Posterior vena cava (tissue), 2 donors: Measurements from ENCODE around the gene KCNMA1. TPM values are rescaled to one million over a fixed set of nuclear protein-coding genes. Genes with fewer than 3 reads are reported as not detected.

Experiments used
- DNase-seq: peaks from one replicate; pipeline ENCODE4 v3.0.0-alpha.2; 2020; ENCODE audit warnings: low spot score
- intact Hi-C, 2 donors: fragments of 100-400 bp; cut with DNase I; formaldehyde crosslinking; loops; one replicate each; pipeline versions ENCODE4 v1.14.1 to v1.14.2; 2022 to 2023
- total RNA-seq, 2 donors: library from RNA; stranded (reverse); fragmentation: NEBNext Ultra II Directional; extraction: Animal tissue kit (Norgen Biotek cat#: 25700); gene quantifications; one replicate each; pipeline ENCODE4 v1.2.1, GENCODE V29; 2021
- donor health status: DM: yes; HTN: yes; CAD: no.
- donor health status: DM: yes; HTN: yes; CAD: no.

The KCNMA1 gene
- total RNA-seq, 2 donors from 2014 or later: 99.7 to 117 TPM

DNA sequence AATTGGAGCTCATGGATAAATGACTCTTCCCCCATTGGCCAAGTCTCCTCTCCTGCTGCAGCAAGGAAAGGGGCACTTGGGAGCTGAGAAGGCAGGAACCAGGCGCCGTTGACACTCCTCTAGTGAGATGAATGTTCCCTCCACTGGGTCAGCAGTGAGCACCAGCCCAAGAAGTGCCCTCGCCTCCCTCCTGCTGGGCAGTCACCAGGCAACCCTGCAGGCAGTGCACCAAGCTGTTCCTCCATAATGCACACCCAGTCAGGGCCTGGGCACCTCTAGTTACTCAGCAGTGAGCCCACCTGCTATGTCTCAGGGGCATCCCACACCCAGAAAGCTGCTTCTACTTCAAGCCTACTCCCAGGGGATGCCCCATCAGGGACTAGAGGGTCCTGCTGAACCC is 84.3 kb downstream of the KCNMA1 start:
- DNase-seq: no peak
- intact Hi-C loops: no loop called here

GRCh38 chr10:77552252-77552651 is 85.4 kb downstream of the KCNMA1 start:
- no peak for DNase-seq
- intact Hi-C loops: no loop called here

GRCh38 chr10:77550378-77550777 is 87.2 kb downstream of the KCNMA1 start:
- DNase-seq: peak; percentile 82
- intact Hi-C loops: no loop called here

DNA sequence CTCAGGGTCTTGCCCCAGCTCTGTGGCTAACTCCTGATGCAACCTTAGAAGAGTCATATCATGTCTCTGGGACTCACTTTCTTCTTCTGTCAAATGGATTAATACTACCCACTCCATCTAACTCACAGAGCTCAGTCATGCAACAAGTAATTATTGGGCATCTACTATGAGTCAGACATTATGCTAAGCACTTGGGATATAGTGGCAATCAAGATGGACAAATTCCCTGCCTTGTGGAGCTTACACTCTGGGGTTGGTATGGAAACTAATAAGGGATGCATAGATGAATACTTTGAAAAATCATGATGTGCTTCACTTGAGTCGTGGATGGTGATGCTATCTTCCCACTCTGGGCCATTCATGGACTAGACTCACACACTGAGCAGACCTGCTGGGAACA is 88.9 kb downstream of the KCNMA1 start:
- no peak for DNase-seq
- intact Hi-C loops: no loop called here

DNA sequence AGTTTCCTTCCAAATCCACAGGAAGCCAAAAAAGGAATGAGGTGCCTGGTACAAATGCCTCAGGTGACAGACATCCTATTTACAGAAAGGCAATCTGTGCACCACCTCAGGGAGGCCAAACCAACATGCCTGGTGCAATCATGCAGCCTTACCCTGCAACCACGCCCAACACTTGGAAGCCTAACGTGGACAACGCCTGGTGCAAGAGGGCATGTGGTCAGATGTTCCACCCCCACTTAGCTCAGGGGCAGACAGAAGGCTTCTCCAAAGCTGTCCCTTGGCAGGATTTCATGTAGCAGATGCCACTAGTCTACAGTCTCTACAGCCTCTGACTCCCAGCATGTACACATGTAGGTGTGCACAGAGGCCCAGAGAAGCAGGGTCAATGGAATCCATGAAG is 89.5 kb downstream of the KCNMA1 start:
- DNase-seq: no peak
- intact Hi-C loops: no loop called here

DNA sequence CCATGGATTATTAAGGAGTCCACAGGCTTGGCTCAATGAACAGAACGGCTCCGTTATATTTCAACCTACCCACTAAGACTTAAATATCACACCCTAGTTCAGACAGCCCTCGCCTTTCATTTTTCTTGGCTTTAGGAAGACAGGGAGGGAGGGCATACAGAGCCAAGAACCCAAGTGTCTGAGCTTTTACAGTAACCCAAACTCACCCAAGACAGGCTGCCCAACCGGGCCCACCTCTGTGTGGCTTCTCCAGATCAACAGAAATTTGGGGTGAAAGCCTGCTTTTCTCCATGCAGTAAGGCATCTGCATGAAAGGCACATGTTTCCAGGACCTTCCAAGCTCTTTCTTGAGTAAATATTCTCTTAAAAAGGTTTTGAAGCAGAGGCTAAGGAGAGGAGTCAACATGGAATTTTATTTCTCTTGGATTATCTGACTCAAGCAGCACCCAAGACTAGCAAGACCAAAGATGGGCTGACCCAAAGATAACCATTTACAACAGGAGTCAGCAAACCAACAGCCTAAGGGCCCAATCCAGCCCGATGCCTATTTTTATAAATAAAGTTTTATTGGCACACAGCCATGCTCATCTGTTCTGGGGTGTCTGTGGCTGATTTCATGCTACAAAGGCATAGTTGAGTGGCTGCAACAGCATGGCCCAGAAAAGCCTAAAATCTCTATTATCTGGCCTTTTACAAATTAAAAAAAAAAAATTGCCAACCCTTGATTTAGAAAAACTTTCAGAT is 90.1 kb downstream of the KCNMA1 start:
- intact Hi-C loops: no loop called here
- DNase-seq: no peak

DNA sequence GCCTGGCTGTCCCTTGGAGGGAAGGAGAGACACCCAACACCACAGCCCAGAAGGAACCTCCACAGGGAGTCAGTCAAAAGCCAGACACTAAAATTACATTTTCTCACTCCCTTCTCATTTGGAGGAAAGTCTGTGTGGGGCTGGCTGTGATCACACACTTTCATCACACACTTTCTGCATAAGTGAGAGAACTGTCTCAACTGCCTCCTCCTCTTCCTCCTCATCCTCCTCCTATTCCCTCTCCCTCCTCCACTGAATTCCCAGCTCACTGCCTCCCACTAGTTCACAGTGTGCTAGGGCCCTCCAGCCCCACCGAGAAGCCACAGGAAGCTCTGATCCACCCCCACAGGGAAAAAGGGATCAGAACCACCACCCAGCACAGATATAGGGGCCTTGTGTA is 91.6 kb downstream of the KCNMA1 start:
- intact Hi-C loops: no loop called here

DNA sequence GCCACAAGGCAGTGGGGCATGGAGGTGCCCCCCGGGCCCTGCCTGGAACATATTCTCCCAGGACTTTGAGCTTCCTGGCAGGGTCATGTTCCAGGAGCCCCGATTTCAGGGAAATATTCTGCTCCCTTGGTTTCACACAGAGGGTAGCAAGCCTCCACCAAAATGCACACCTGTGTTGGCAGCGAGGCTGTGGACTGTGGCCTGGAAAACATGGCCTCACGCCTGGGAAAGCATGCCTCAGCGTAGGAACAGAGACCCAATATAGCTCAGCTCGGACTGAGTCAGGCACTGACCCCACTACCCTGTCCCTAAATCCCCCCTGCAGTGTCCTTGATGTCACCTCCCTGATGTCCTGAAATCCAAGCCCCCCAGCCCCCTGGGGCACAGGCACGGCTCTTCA is 92.0 kb downstream of the KCNMA1 start:
- no peak for DNase-seq
- intact Hi-C loops: no loop called here

More for the DNA sequence above, 91.6 kb downstream of the KCNMA1 start:
- DNase-seq: no peak

- intact Hi-C loops: no loop called here
- no peak for DNase-seq
These were observed 93.0 kb downstream of the KCNMA1 start for GRCh38 chr10:77544617-77545016.

GRCh38 chr10:77542710-77543259 is 94.8 kb downstream of the KCNMA1 start:
- intact Hi-C loops: no loop called here
- no peak for DNase-seq

DNA sequence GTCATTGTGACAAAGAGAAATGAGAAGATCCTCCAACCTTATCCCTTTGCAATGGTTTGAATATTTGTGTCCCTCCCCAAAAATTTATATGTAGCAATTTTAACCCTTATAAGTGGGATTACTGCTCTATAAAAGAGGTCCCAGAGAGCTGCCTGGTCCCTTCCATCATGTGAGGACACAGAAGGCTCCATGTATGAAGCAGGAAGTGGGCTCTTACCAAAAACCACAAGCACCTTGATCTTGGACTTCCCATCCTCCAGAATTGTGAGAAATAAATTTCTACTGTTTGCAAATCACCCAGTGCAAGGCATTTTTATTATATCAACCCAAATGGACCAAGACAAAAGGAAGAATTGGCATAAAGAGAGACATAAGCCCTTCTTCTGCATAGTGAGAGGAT is 95.7 kb downstream of the KCNMA1 start:
- intact Hi-C loops: no loop called here
- no peak for DNase-seq

GRCh38 chr10:77541247-77541646 is 96.4 kb downstream of the KCNMA1 start:
- no peak for DNase-seq
- intact Hi-C loops: no loop called here

DNA sequence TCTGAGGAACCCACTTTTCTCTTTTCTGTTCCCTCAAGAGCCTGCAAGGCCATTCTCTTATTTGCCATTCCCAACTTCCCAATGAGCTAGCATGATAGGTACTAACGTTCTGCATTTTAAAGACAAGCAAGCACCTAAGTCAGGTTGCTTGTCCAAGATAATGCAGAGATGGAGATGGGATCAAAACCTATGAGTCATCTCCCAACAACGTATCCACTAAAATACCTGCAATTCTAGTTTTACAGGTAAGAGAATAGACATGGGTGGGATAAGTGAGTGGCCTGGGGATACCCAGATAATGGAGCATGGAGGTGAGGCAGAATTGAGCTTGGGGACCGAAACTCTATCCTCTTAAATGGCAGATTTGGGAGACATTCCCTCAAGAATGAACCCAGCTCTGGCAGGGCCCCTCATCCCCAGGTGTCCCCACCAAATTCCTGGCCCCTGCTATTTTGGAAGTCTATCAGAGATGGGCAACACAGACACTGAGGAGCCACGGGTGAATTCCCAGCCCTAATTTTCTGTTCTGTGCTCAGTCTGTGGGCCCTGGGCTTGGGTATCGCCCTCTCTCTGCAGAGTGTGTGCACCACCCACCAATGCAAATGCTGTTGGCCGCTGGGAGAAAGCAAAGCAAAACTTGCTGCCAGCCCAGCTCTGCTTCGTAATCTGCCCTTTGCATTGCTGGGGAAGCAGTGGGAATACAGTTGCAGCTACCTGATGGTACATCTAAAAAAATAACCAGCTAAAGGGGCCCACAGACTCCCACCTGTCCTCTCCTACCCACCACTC is 98.3 kb downstream of the KCNMA1 start:
- intact Hi-C loops: no loop called here
- DNase-seq: no peak

DNA sequence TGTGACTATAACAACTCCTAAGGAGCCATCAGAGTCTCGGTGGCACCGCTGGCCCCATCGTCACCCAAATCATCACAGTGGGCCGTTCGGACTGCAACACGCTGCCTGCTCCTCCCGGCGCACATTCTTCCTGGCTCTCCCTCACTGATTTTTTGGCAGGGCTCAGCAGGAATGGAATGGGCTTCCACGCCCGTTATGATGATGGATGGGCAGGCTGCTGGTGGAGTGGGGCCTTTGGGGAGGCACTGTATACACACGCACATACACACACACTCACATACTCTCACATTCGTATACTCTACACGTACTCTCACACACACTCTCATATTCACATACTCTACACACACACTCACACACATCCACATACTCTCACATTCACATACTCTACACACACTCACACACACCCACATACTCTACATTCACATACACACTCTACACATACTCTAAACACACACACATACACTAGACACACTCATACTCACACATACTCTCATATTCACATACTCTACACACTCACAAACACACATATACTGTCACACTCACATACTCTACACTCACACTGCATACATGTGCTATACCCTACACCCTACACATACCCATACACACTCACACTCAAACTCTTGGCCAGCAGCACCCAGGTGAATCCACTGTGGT is 99.8 kb downstream of the KCNMA1 start:
- peak; percentile 84 for DNase-seq
- intact Hi-C loops: no loop called here

GRCh38 chr10:77537071-77537470 is 100.5 kb downstream of the KCNMA1 start:
- no peak for DNase-seq
- intact Hi-C loops: no loop called here

DNA sequence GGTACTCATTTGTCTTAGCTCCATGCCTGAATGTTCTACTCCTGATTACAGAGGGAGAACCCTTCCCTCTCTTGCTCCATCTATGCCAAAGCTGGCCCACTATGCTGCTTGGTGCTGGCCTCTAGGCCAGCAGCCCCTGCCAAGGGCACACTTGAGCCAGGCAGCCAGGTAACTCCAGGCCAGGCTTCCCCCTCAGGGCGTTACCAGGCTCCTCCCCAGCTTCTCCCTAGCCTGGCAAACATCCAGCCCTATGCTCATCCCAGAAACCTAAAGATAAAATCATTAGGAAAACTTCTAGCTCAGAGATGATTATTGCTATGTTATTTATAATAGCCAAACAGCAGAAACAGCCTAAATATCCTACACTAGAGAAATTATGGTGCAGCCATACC is 103.7 kb downstream of the KCNMA1 start:
- no peak for DNase-seq
- intact Hi-C loops: no loop called here

DNA sequence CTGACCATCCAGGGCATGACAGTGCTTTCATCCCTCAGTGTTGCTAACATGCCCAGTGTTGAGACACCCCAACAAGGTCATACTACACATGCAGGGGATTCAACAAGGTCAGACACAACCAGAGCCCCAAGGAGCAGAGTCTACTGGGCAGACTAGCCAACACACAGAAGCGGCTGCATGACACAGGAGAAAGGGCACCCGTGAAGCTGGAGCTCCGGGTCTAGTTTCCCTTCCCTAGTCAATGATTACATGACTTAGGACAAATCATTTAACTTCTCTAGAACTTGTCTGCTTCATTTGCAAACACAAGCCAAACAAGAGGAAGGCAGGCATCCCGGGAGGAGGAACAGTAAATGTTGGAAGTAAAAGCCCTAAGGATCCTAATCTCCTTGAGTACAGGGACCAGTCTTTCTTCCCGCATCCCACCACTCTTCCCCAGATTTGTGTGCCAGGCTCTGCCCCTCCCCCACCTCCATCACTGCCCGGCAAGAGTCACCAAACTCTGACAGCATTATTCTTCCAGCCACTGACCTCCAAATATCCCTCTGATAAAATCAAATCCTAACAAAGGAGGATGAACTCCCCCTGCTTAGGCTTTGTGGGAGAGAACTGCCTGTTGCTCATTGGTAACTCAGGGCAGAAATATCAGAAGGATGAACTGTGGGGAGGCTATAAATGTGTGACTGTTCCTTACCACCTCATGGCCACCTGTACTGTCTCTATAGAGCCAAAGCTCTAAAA is 104.3 kb downstream of the KCNMA1 start:
- DNase-seq: no peak
- intact Hi-C loops: no loop called here

GRCh38 chr10:77532068-77532467 is 105.5 kb downstream of the KCNMA1 start:
- intact Hi-C loops: no loop called here
- DNase-seq: no peak

GRCh38 chr10:77531441-77532001 is 106.1 kb downstream of the KCNMA1 start:
- peak; percentile 86 for DNase-seq
- intact Hi-C loops: no loop called here
